ENCODE measurements around the gene LCAT. TPM values are rescaled to one million over a fixed set of nuclear protein-coding genes. Genes with fewer than 3 reads are reported as not detected.
"Not testable (repeated sequence)": the region's sequence is repeated elsewhere in the genome, so short reads cannot be mapped to it uniquely, and the experiment has no call there.

LCAT gene, protein sequence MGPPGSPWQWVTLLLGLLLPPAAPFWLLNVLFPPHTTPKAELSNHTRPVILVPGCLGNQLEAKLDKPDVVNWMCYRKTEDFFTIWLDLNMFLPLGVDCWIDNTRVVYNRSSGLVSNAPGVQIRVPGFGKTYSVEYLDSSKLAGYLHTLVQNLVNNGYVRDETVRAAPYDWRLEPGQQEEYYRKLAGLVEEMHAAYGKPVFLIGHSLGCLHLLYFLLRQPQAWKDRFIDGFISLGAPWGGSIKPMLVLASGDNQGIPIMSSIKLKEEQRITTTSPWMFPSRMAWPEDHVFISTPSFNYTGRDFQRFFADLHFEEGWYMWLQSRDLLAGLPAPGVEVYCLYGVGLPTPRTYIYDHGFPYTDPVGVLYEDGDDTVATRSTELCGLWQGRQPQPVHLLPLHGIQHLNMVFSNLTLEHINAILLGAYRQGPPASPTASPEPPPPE
- total RNA-seq, result 29.8 TPM
- long read RNA-seq, transcript LCAT-204 (5 exons, 1,240 nt), result major isoform, 24 of 49 reads
- long read RNA-seq, partial matches to known transcripts, result 4 of 49 reads
- long read RNA-seq, other reads (novel, unspliced or antisense), result 19 of 49 reads

GRCh38 chr16:67943619-67944504 is at the start of gene LCAT:
LCAT (minus strand) TSS chr16:67944120; CDS start chr16:67944101, 19 bp downstream.
- intact Hi-C loops (cut with DNase I), result no loop called here
- no peak for DNase-seq (ENCODE audit: low spot score)

GRCh38 chr16:67993207-67994039 is 49.5 kb upstream of the LCAT start:
- intact Hi-C loops (cut with DNase I), result loop anchor here (5.0 kb wide), 2 partner anchors 49 to 239 kb away; no protein-coding TSS in a partner anchor
- DNase-seq (ENCODE audit: low spot score), result peak; percentile 90

- intact Hi-C loops (cut with DNase I), result loop anchor here (5.0 kb wide), 2 partner anchors 50 to 240 kb away; no protein-coding TSS in a partner anchor
Observed at GRCh38 chr16:67992661-67993206, 48.8 kb upstream of the LCAT start.

GRCh38 chr16:67990018-67990386 is 46.1 kb upstream of the LCAT start:
- DNase-seq (ENCODE audit: low spot score), result no peak
- intact Hi-C loops (cut with DNase I), result loop anchor here (5.0 kb wide), 2 partner anchors 52 to 242 kb away; no protein-coding TSS in a partner anchor

More at GRCh38 chr16:67992661-67993206, 48.8 kb upstream of the LCAT start:
- no peak for DNase-seq (ENCODE audit: low spot score)

DNA sequence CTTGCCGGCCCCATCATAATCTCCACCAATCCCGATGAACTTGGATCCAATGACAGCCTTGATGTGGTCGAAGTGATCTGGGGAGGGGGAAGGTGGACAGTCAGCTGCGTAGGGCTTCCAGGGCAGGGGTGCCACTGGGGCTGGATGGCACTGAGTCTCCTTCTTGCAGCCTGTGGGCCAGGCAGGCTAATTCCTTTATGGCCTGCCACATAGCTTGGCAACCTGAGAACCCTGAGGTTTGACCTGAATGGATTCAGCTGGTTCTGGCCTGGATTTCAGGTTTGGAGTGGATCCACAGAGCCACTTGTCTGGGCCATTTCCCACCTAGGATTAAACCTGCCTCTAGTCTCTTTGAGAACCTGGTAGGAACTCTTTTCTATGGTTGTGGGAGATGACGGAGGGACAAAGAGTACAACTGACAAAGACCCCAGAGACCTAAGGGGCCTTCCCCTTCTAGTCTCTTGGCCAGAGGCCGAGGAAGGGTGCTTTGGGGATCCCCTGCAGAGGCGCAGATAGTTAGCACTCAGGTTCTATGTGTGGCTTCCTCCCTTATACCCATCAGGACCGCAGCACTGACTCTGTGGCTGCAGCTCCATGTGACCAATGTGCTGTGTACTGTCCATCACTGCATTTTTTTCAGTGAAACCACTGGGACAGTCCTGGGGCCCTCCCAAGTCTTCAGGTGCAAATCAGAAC is 45.5 kb upstream of the LCAT start:
- no peak for DNase-seq (ENCODE audit: low spot score)
- intact Hi-C loops (cut with DNase I), result loop anchor here (5.0 kb wide), 2 partner anchors 53 to 243 kb away; no protein-coding TSS in a partner anchor

GRCh38 chr16:67988675-67989074 is 44.8 kb upstream of the LCAT start:
- intact Hi-C loops (cut with DNase I), result no loop called here
- DNase-seq (ENCODE audit: low spot score), result no peak

DNA sequence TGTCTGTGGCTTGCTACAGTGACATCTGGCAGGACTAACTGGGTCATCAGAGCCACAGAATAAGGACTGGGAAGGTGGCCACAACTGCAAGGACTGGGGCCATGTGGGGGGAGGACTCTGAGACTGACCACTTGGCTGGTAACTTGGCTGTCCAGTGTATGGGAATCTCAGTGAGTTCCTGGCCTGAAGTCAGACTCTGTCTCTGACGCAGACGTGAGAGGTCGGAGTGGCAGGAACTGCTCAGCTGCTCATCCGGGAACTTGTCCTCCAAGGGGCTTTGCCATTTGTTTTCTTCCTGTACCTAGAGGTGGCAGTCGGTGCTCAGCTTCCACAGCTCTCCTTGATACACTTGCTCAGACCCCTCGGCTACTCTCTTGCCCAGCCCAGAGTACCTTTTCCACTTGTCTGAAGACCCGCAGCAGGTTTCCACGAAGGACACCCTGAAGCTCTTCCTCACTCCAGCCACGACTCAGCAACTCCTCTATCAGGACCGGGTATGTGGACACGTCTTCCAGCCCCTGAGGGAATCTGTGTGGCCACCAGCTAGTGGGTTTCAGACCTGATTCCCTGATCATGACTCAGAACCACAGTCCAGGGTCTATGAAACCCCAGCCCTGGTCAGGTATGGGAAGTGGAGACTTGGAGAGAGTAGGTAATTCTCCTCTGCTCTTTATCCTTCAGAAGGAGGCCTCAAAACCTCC is 43.7 kb upstream of the LCAT start:
- no peak for DNase-seq (ENCODE audit: low spot score)
- intact Hi-C loops (cut with DNase I), result no loop called here

GRCh38 chr16:67986949-67987348 is 43.0 kb upstream of the LCAT start:
- no peak for DNase-seq (ENCODE audit: low spot score)
- intact Hi-C loops (cut with DNase I), result no loop called here

DNA sequence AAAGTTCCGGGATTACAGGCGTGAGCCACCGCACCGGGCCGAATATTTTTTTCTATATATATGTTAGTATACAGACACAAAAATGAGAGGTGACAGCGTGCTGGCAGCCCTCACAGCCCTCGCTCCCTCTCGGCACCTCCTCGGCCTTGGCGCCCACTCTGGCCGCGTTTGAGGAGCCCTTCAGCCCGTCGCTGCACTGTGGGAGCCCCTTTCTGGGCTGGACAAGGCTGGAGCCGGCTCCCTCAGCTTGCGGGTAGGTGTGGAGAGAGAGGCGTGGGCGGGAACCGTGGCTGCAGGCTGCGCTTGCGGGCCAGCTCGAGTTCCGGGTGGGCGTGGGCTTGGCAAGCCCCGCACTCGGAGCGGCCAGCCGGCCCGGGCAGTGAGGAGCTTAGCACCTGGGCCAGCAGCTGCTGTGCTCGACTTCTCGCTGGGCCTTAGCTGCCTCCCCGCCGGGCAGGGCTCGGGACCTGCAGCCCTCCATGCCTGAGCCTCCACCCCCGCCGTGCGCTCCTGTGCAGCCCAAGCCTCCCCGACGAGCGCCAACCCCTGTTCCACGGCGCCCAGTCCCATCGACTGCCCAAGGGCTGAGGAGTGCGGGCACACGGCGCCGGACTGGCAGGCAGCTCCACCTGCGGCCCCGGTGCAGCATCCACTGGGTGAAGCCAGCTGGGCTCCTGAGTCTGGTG is 38.2 kb upstream of the LCAT start:
- DNase-seq (ENCODE audit: low spot score), result no peak
- intact Hi-C loops (cut with DNase I), result no loop called here

GRCh38 chr16:67979955-67980678 is 36.2 kb upstream of the LCAT start, which contains the start of gene DPEP3:
DPEP3 (minus strand) TSS chr16:67980499; CDS start chr16:67980380, 119 bp downstream.
- no peak for DNase-seq (ENCODE audit: low spot score)
- intact Hi-C loops (cut with DNase I), result no loop called here

GRCh38 chr16:67977469-67978227 is 33.7 kb upstream of the LCAT start:
- DNase-seq (ENCODE audit: low spot score), result no peak
- intact Hi-C loops (cut with DNase I), result no loop called here

DNA sequence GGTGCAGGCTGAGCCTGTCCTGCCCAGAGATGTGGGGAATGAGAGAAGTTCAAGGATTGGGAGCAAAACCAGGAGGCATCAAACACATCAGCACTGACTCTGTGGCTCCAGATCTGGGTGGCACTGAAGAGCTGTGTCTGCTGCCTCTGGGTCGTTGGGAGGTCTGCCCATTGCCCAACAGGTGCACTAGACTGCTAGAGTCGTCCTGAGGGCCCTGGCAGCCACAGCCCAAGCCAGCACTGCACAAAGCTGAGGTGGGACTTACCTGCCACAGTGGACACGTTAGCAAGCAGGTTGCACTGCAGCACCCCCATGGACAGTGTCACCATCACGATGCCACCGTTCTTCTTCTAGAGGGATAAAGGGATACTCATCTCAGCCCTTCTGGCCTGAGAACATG is 33.1 kb upstream of the LCAT start:
- intact Hi-C loops (cut with DNase I), result no loop called here
- no peak for DNase-seq (ENCODE audit: low spot score)

GRCh38 chr16:67976205-67976604 is 32.3 kb upstream of the LCAT start:
- no peak for DNase-seq (ENCODE audit: low spot score)
- intact Hi-C loops (cut with DNase I), result no loop called here

DNA sequence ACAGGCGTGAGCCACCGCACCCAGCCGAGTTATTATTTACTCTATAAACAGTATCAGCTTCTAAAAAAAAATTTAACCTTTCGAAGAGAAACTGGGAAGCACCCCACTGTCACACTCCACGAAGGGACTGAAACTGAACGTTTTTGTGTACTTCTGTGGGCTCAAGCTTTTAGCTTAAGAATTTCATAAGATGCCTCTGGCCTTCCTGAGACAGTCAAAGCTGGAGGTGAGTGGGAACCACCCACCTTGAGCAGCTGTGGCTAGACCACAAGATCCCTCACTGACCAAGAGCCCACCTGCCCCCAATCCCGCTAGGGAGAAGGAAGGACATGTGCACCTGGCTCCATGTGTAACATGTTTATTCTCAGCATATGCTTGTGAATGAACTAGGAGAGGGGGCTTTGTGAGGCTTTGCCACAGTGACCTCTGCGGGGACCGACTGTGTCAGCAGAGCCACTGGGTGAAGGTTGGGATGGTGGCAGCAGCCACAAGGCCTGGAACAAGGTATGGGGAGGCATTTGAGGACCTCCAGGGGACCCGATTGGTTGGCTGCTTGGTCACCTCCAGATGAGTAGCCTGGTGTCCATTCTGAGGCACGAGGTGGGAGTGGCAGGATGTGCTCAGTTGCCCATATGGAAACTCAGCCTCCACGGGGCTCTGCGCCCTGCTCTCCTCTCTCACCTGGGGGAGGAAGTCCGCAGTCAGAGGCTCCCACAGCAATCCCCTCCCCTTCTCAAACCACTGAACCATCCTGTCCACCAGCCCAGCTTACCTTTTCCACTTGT is 31.6 kb upstream of the LCAT start:
- intact Hi-C loops (cut with DNase I), result no loop called here
- no peak for DNase-seq (ENCODE audit: low spot score)

GRCh38 chr16:67972285-67972684 is 28.4 kb upstream of the LCAT start:
- DNase-seq (ENCODE audit: low spot score); intact Hi-C loops (cut with DNase I): not testable (repeated sequence)

Data from cardiac septum (tissue), 1 donor.